ENCODE data around the gene FNDC3A.

The FNDC3A gene

DNA sequence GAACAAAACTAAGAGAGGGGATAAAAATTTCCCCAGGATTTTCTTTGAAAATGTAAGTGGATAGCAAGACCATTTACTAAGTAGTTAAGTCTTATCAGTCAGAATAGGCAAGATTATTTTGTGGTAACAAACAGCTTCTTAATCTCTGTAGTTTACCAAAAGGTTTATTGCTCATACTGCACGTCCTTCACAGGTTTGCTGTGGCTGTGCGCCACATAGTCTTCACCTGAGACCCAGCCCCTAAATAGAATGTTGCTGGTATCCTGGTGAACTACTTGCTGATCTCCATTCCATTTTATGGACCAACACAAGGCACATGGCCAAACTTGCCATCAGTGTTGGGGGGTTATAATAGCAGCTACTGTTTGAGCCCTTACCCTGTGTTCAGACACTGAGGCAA, 44.6 kb downstream of the FNDC3A start:
- TF ChIP-seq, protein P1, sequence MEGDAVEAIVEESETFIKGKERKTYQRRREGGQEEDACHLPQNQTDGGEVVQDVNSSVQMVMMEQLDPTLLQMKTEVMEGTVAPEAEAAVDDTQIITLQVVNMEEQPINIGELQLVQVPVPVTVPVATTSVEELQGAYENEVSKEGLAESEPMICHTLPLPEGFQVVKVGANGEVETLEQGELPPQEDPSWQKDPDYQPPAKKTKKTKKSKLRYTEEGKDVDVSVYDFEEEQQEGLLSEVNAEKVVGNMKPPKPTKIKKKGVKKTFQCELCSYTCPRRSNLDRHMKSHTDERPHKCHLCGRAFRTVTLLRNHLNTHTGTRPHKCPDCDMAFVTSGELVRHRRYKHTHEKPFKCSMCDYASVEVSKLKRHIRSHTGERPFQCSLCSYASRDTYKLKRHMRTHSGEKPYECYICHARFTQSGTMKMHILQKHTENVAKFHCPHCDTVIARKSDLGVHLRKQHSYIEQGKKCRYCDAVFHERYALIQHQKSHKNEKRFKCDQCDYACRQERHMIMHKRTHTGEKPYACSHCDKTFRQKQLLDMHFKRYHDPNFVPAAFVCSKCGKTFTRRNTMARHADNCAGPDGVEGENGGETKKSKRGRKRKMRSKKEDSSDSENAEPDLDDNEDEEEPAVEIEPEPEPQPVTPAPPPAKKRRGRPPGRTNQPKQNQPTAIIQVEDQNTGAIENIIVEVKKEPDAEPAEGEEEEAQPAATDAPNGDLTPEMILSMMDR (IDR thresholded peaks at IDR 0.05): no peak
- Histone ChIP-seq H3K9me3 (ENCODE audit: control insufficient read depth, low read length) (no peaks in the 10 kb centered on the region), H3K9ac (no peak overlapping the region), H3K27me3 (ENCODE audit: control insufficient read depth, insufficient read depth, low read length) (no peaks in the 10 kb centered on the region), H3K36me3 (ENCODE audit: control insufficient read depth, insufficient read depth, low read length) (no peaks in the 10 kb centered on the region), H3K79me2 (no peaks in the 10 kb centered on the region), H3K4me3 (ENCODE audit: low read depth, low read length) (no peak overlapping the region), H3K27ac (no peak overlapping the region), H2AFZ (no peak overlapping the region), H3K4me1 (no peaks in the 10 kb centered on the region), H3K4me2 (ENCODE audit: low read length) (no peak overlapping the region)

DNA sequence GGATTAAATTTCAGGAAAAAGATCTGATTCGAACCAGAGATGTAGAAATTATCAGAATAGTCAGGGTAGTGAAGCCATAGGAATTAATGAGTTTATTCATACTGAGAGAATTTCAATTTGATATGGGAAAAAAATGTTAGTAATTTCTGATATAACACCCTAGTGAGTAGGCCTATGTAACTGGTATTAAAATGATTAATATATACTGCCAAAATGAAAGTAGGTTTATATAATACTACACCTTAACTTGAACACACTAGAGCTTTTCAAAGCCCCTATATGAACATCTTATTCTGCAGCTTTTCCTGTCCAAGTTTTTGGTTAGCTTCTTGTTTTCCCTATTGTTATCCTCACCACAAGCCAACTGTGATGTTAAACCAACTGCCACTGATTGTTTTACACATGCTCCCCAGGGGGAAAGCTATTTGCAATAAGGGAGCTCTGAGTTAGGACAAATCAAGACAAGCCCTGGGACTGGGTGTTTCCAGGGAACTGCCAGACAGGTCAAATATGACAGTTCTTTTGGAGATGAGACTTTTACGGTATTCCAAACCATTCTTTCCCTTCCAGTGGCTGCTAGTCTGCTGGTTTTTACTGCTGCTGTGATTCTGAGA, 45.3 kb downstream of the FNDC3A start:
- Histone ChIP-seq H3K9me3 (ENCODE audit: control insufficient read depth, low read length) (no peaks in the 10 kb centered on the region), H3K79me2 (no peaks in the 10 kb centered on the region), H3K36me3 (ENCODE audit: control insufficient read depth, insufficient read depth, low read length) (no peaks in the 10 kb centered on the region), H2AFZ (no peak overlapping the region), H3K9ac (no peak overlapping the region), H3K27me3 (ENCODE audit: control insufficient read depth, insufficient read depth, low read length) (no peaks in the 10 kb centered on the region), H3K27ac (no peak overlapping the region), H3K4me3 (ENCODE audit: low read depth, low read length) (no peak overlapping the region), H3K4me2 (ENCODE audit: low read length) (no peak overlapping the region), H3K4me1 (no peaks in the 10 kb centered on the region)
- TF ChIP-seq, protein P1 (IDR thresholded peaks at IDR 0.05): no peak

DNA sequence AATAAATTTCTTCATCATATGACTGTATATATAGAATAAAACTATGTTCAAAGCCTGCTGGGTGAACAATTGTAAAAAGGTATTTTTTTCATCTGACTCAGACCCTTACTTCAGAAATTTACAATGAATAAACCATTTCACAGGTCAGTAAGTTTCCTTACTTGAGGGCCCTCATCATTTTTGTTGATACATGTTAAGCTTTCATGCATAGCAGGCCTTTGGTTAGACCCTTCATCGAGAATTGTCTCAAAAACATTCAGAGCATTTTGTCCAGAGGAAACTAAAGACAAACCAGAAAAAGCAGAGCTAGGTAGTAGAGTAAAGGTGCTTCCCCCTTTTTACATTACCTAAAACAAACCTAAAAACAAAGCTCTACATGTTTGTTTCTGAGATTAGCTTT, 46.2 kb downstream of the FNDC3A start:
- H3K36me3 ChIP-seq (ENCODE audit: control insufficient read depth, insufficient read depth, low read length): no peaks in the 10 kb centered on the region
- H3K9ac ChIP-seq: no peak overlapping the region
- H3K27ac ChIP-seq: no peak overlapping the region
- no peak overlapping the region for H2AFZ ChIP-seq
- H3K4me3 ChIP-seq (ENCODE audit: low read depth, low read length): no peak overlapping the region
- no peaks in the 10 kb centered on the region for H3K27me3 ChIP-seq (ENCODE audit: control insufficient read depth, insufficient read depth, low read length)
- no peaks in the 10 kb centered on the region for H3K4me1 ChIP-seq
- TF ChIP-seq, protein P1 (IDR thresholded peaks at IDR 0.05): no peak
- no peak overlapping the region for H3K4me2 ChIP-seq (ENCODE audit: low read length)
- no peaks in the 10 kb centered on the region for H3K79me2 ChIP-seq
- H3K9me3 ChIP-seq (ENCODE audit: control insufficient read depth, low read length): no peaks in the 10 kb centered on the region

DNA sequence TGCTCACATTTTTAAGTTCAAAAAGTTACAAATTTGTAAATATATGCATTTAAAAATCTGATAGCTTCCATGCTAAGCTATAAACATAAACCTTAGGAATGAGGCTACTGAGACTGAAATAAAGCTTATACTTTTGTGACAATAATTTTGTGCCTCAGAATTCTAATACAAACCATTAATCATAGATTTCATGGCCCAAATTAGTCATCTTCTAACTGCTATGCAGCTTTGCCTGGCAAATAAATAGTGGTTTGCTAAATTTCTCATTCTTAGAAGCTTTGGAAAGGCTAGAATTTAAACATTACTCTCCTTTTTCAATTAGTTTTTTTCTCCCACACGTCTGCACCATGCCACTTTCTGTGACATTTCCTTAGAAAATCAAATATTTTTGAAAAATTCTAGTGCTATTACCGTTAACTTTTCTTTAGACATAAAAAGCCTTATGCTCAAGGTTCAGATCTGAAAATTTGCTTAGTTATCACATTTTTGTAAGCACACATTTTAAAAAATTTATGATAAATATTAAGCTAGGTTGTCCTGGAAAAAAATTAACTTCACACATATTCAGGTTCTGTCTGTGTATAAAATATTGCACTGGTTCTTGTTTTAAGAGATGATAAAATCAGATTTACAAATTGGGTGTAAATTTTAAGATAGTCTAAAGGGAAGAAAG, 46.9 kb downstream of the FNDC3A start:
- no peak overlapping the region for H3K4me2 ChIP-seq (ENCODE audit: low read length)
- H3K36me3 ChIP-seq (ENCODE audit: control insufficient read depth, insufficient read depth, low read length): no peaks in the 10 kb centered on the region
- no peak overlapping the region for H3K9ac ChIP-seq
- H3K27me3 ChIP-seq (ENCODE audit: control insufficient read depth, insufficient read depth, low read length): no peaks in the 10 kb centered on the region
- no peaks in the 10 kb centered on the region for H3K79me2 ChIP-seq
- no peak overlapping the region for H3K27ac ChIP-seq
- H3K4me3 ChIP-seq (ENCODE audit: low read depth, low read length): no peak overlapping the region
- TF ChIP-seq, protein P1 (IDR thresholded peaks at IDR 0.05): no peak
- no peak overlapping the region for H2AFZ ChIP-seq
- no peaks in the 10 kb centered on the region for H3K4me1 ChIP-seq
- no peaks in the 10 kb centered on the region for H3K9me3 ChIP-seq (ENCODE audit: control insufficient read depth, low read length)

DNA sequence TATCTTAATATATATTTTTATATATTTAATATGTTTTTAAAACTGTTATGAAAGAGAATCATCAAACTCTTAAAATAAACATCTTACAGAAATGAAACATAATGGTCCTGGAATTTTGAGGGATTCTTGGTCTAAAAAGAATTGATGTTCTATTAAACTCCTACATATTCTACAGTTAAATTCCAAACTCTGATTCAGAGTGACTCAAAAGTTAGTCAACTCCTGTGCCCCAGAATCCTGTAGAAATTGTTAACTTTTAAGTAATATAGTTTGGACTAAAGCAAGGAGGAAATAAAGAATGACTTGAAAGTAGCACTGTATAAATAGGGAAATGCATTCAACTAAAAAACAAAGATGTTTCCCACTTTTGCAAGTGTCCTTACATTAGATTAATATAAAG, 47.7 kb downstream of the FNDC3A start:
- Histone ChIP-seq H3K4me2 (ENCODE audit: low read length) (no peak overlapping the region), H3K27ac (no peak overlapping the region), H3K27me3 (ENCODE audit: control insufficient read depth, insufficient read depth, low read length) (no peaks in the 10 kb centered on the region), H3K4me3 (ENCODE audit: low read depth, low read length) (no peak overlapping the region), H3K36me3 (ENCODE audit: control insufficient read depth, insufficient read depth, low read length) (no peaks in the 10 kb centered on the region), H3K79me2 (no peaks in the 10 kb centered on the region), H3K4me1 (no peaks in the 10 kb centered on the region), H3K9me3 (ENCODE audit: control insufficient read depth, low read length) (no peaks in the 10 kb centered on the region), H3K9ac (no peak overlapping the region), H2AFZ (no peak overlapping the region)
- TF ChIP-seq, protein P1 (IDR thresholded peaks at IDR 0.05): no peak
